ENCODE data around the gene ATN1. TPM values are rescaled to one million over a fixed set of nuclear protein-coding genes. Genes with fewer than 3 reads are reported as not detected.

ATN1 gene
- total and polyA plus RNA-seq, 2 donors (not counting 1 experiment from before 2014, with no cell fraction given) = 9.4 to 21.5 TPM

GRCh38 chr12:6936636-6937480, 9.1 kb downstream of the ATN1 start:
- TF ChIP-seq CTCF (conservative IDR thresholded peaks at IDR 0.05 in 1 of 2, IDR thresholded peaks at IDR 0.05 in 1 of 2; ENCODE audit: low read depth in 1 of 2, low read length in 2 of 2) (no peak), EZH2 (IDR thresholded peaks at IDR 0.05; ENCODE audit: low read length, missing control alignments) (no peak)
- Histone ChIP-seq H3K4me1 (ENCODE audit: control insufficient read depth, extremely low read depth, insufficient read depth, low read length) (peaks cover 12% of the 10 kb centered on the region), H3K4me3 (replicated peaks in 1 of 4; ENCODE audit: control extremely low read depth in 1 of 4, insufficient read depth in 1 of 4, low read depth in 3 of 4, low read length in 4 of 4) (peak overlapping the region in 2 of 4 experiments; percentile 60 to 62), H3K27ac (ENCODE audit: insufficient read depth, low read length) (peak overlapping the region; percentile 74), H3K27me3 (ENCODE audit: control insufficient read depth, insufficient read depth, low read length) (no peaks in the 10 kb centered on the region), H2AFZ (ENCODE audit: low read length) (no peak overlapping the region), H3K4me2 (ENCODE audit: extremely low read depth, insufficient read depth, low read length) (peak overlapping the region; percentile 41), H3K9me3 (ENCODE audit: control insufficient read depth, insufficient read depth, low read depth, low read length) (no peaks in the 10 kb centered on the region), H3K36me3 (ENCODE audit: control insufficient read depth, insufficient read depth, low read length) (peaks cover 36% of the 10 kb centered on the region), H3K9ac (ENCODE audit: insufficient read depth, low read length) (peak overlapping the region; percentile 78), H4K20me1 (ENCODE audit: control insufficient read depth, extremely low read depth, insufficient read depth, low read length) (no peaks in the 10 kb centered on the region), H3K79me2 (ENCODE audit: control insufficient read depth, insufficient read depth, low read length) (peaks cover 22% of the 10 kb centered on the region)
- DNase-seq (ENCODE audit: low read depth in 2 of 2) = no peak

GRCh38 chr12:6937481-6938352, 10.0 kb downstream of the ATN1 start:
- Histone ChIP-seq H3K4me2 (ENCODE audit: extremely low read depth, insufficient read depth, low read length) (peak overlapping the region; percentile 75), H3K4me3 (replicated peaks in 1 of 4; ENCODE audit: control extremely low read depth in 1 of 4, insufficient read depth in 1 of 4, low read depth in 3 of 4, low read length in 4 of 4) (peak overlapping the region; percentile 39 to 62 (median 56)), H3K9me3 (ENCODE audit: control insufficient read depth, insufficient read depth, low read depth, low read length) (no peaks in the 10 kb centered on the region), H3K27me3 (ENCODE audit: control insufficient read depth, insufficient read depth, low read length) (no peaks in the 10 kb centered on the region), H3K4me1 (ENCODE audit: control insufficient read depth, extremely low read depth, insufficient read depth, low read length) (peaks cover 14% of the 10 kb centered on the region), H3K27ac (ENCODE audit: insufficient read depth, low read length) (peak overlapping the region; percentile 74), H3K36me3 (ENCODE audit: control insufficient read depth, insufficient read depth, low read length) (peaks cover 36% of the 10 kb centered on the region), H2AFZ (ENCODE audit: low read length) (no peak overlapping the region), H3K79me2 (ENCODE audit: control insufficient read depth, insufficient read depth, low read length) (peaks cover 13% of the 10 kb centered on the region), H4K20me1 (ENCODE audit: control insufficient read depth, extremely low read depth, insufficient read depth, low read length) (no peaks in the 10 kb centered on the region), H3K9ac (ENCODE audit: insufficient read depth, low read length) (peak overlapping the region; percentile 78)
- DNase-seq (ENCODE audit: low read depth in 2 of 2) = peak; percentile 91 to 92
- TF ChIP-seq CTCF (conservative IDR thresholded peaks at IDR 0.05 in 1 of 2, IDR thresholded peaks at IDR 0.05 in 1 of 2; ENCODE audit: low read depth in 1 of 2, low read length in 2 of 2) (peak; percentile 82 to 93), EZH2 (IDR thresholded peaks at IDR 0.05; ENCODE audit: low read length, missing control alignments) (no peak)

All from fibroblast of lung (primary cell).